Brain microvascular endothelial cell (primary cell): ENCODE data around the gene DYNLRB1.
"Not testable (repeated sequence)": the region's sequence is repeated elsewhere in the genome, so short reads cannot be mapped to it uniquely, and the experiment has no call there.

Source experiments
- DNase-seq: peaks from one replicate; pipeline ENCODE4 v3.0.0-alpha.2; 2020
- H3K27ac ChIP-seq: fragments of 250-450 bp; sonication (Bioruptor Pico); 2 replicates; pipeline ENCODE4 v1.5.1; 2020; ENCODE audit warnings: mild to moderate bottlenecking, moderate library complexity
- H3K27me3 ChIP-seq: fragments of 250-450 bp; sonication (Bioruptor Pico); replicated peaks from 2 replicates; pipeline ENCODE4 v1.5.1; 2020; ENCODE audit warnings: mild to moderate bottlenecking
- H3K36me3 ChIP-seq: fragments of 250-450 bp; sonication (Bioruptor Pico); replicated peaks from 2 replicates; pipeline ENCODE4 v1.5.1; 2020; ENCODE audit warnings: mild to moderate bottlenecking
- H3K4me3 ChIP-seq: 2 replicates; pipeline ENCODE4 v1.5.1; 2011; ENCODE audit warnings: low read depth, mild to moderate bottlenecking, control low read depth, low read length, moderate library complexity
- in situ Hi-C: cut with HindIII; loops from 2 replicates; pipeline ENCODE4 v1.10.0; 2017; ENCODE audit warnings: low sequenced_read_pairs, low pct_ligation_motif_present
- TF ChIP-seq, protein P1 (sequence below): IDR thresholded peaks from 2 replicates; pipeline ENCODE4 v1.5.1; 2011; ENCODE audit warnings: low read depth, mild to moderate bottlenecking, moderate library complexity, low read length, control low read depth, inconsistent platforms; ENCODE audit errors: missing control alignments

The DYNLRB1 gene

DNA sequence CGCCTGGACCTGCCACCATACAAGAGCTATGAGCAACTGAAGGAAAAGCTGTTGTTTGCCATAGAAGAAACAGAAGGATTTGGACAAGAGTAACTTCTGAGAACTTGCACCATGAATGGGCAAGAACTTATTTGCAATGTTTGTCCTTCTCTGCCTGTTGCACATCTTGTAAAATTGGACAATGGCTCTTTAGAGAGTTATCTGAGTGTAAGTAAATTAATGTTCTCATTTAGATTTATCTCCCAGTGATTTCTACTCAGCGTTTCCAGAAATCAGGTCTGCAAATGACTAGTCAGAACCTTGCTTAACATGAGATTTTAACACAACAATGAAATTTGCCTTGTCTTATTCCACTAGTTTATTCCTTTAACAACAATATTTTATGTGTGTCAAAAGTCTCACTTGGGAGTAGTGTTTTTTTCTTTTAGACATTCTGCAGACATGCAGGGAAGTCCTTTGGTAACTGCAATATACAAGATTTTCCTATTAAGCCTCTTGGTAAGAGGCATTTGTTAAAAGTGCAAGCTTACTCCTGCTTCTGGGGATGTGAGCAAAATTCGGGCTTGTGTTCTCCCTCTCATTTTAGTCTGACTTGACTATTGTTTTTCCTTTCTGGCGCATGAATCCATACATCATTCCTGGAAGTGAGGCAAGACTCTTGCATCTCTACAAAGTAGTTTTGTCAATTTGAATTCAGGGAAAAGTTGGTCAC lies 8.4 kb upstream of the DYNLRB1 start:
- H3K36me3 ChIP-seq, result peaks cover 35% of the 10 kb centered on the region

DNA sequence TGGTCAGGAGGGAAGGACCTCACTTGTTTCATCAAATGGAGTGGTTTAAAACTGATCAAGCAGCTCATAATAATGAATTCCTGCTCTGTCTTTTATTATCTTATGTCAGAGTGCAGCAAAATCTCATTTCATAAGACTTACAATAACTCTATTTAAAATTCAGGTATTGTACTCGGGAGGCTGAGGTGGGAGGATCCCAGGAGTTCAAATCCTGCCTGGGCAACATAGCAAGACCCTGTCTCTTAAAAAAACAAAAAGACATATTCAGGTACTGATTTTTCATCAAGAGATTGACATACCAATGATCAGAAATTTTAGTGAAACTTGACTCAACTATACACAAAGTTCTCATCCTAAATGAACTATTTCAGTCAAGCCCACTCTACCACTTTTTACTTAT lies 5.6 kb upstream of the DYNLRB1 start:
- H3K36me3 ChIP-seq, result peaks cover 18% of the 10 kb centered on the region
- no peaks in the 10 kb centered on the region for H3K27me3 ChIP-seq
- H3K27ac ChIP-seq, result no peak overlapping the region
- in situ Hi-C loops, result no loop called here
- DNase-seq, result no peak
- no peak overlapping the region for H3K4me3 ChIP-seq
- TF ChIP-seq, protein P1, sequence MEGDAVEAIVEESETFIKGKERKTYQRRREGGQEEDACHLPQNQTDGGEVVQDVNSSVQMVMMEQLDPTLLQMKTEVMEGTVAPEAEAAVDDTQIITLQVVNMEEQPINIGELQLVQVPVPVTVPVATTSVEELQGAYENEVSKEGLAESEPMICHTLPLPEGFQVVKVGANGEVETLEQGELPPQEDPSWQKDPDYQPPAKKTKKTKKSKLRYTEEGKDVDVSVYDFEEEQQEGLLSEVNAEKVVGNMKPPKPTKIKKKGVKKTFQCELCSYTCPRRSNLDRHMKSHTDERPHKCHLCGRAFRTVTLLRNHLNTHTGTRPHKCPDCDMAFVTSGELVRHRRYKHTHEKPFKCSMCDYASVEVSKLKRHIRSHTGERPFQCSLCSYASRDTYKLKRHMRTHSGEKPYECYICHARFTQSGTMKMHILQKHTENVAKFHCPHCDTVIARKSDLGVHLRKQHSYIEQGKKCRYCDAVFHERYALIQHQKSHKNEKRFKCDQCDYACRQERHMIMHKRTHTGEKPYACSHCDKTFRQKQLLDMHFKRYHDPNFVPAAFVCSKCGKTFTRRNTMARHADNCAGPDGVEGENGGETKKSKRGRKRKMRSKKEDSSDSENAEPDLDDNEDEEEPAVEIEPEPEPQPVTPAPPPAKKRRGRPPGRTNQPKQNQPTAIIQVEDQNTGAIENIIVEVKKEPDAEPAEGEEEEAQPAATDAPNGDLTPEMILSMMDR, result no peak

More for the DNA sequence above, 8.4 kb upstream of the DYNLRB1 start:
- in situ Hi-C loops, result no loop called here
- TF ChIP-seq, protein P1, result no peak
- H3K4me3 ChIP-seq, result no peak overlapping the region
- H3K27me3 ChIP-seq, result no peaks in the 10 kb centered on the region
- no peak for DNase-seq
- no peak overlapping the region for H3K27ac ChIP-seq

DNA sequence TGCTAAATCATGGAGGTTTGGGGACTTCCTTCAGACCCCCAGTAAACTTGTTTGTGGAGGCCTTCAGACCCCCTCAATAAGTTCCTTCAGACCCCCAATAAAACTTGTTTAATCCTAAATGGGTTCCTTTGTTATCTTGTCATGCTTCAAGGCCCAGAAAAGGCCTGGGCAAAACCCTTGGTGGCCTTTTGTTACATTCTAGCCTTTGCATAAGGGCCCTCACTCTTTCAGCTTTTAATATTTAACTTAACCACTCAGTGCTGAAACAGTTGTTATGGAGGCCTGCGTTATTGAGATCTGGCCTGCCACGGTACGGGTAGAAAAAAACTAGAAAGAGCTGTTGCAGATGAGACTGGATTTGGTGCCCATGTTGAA lies 4.3 kb upstream of the DYNLRB1 start:
- in situ Hi-C loops, result no loop called here
- no peak overlapping the region for H3K27ac ChIP-seq

GRCh38 chr20:34512266-34512954 lies 3.8 kb upstream of the DYNLRB1 start:
- in situ Hi-C loops, result no loop called here
- peaks cover 6% of the 10 kb centered on the region for H3K36me3 ChIP-seq
- H3K27ac ChIP-seq, result no peak overlapping the region
- H3K27me3 ChIP-seq, result no peaks in the 10 kb centered on the region
- DNase-seq, result no peak
- TF ChIP-seq, protein P1, result no peak
- no peak overlapping the region for H3K4me3 ChIP-seq

More for the DNA sequence above, 4.3 kb upstream of the DYNLRB1 start:
- TF ChIP-seq, protein P1, result no peak
- DNase-seq, result no peak
- Histone ChIP-seq H3K27me3 (no peaks in the 10 kb centered on the region), H3K4me3 (no peak overlapping the region), H3K36me3 (peaks cover 8% of the 10 kb centered on the region)

- H3K27me3 ChIP-seq, result no peaks in the 10 kb centered on the region
- TF ChIP-seq, protein P1, result no peak
- H3K36me3 ChIP-seq, result peaks cover 4% of the 10 kb centered on the region
- in situ Hi-C loops, result no loop called here
- DNase-seq, result no peak
- H3K27ac ChIP-seq, result no peak overlapping the region
- H3K4me3 ChIP-seq, result no peak overlapping the region
Measured at GRCh38 chr20:34512955-34513419, 3.2 kb upstream of the DYNLRB1 start.

DNA sequence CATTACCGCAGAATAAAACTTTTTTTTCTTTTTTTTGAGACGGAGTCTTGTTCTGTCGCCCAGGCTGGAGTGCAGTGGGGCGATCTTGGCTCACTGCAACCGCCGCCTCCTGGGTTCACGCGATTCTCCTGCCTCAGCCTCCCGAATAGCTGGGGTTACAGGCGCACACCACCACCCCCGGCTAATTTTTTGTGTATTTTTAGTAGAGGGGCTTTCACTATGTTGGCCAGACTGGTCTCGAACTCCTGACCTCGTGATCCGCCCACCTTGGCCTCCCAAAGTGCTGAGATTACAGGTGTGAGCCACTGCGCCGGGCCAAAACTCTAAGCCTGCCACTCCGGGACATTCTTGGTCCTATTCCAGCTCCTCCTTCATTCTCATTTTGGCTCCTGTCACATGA lies 2.2 kb upstream of the DYNLRB1 start:
- H3K27me3 ChIP-seq, H3K36me3 ChIP-seq, H3K27ac ChIP-seq, in situ Hi-C loops, DNase-seq, H3K4me3 ChIP-seq: not testable (repeated sequence)
